HG03095 (cell line): Measurements from ENCODE around the gene RRAD.
"Not testable (repeated sequence)": the region's sequence is repeated elsewhere in the genome, so short reads cannot be mapped to it uniquely, and the experiment has no call there.

ENCODE experiments used
- ATAC-seq: cut with Tn5 transposase; IDR thresholded peaks from one replicate; pipeline ENCODE4 v1.9.1; 2021; ENCODE audit warnings: moderate library complexity; ENCODE audit not compliant: unreplicated experiment

The RRAD gene

GRCh38 chr16:66952430-66953110, 27.2 kb upstream of the RRAD start:
- no peak for ATAC-seq

- ATAC-seq, result no peak
Observed at GRCh38 chr16:66950971-66951790, 25.8 kb upstream of the RRAD start.

GRCh38 chr16:66950437-66950836, 25.1 kb upstream of the RRAD start:
- peak; percentile 41 for ATAC-seq

GRCh38 chr16:66949472-66949871, 24.1 kb upstream of the RRAD start:
- ATAC-seq, result no peak

GRCh38 chr16:66948837-66949225, 23.5 kb upstream of the RRAD start:
- ATAC-seq, result no peak

GRCh38 chr16:66948134-66948836, 22.9 kb upstream of the RRAD start:
- ATAC-seq, result no peak

- ATAC-seq, result peak; percentile 47
Observed at GRCh38 chr16:66947302-66948065, 22.1 kb upstream of the RRAD start.

DNA sequence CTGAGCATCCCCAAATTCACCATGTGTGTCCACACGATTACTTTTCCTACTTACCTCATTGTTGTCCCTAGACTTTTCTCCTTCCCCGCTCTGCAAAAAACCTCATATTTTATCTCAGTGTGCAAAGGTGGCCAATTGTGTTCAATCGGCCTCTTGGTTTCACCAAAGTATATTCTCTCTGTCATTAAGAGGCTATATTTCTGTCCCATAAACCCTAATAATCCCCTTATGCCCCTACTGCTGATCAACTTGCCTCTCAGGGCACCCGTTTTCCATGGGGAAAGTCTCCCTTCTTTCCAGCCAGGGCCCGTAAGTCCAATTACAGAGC, 21.6 kb upstream of the RRAD start:
- no peak for ATAC-seq

GRCh38 chr16:66946541-66946940, 21.2 kb upstream of the RRAD start:
- no peak for ATAC-seq

DNA sequence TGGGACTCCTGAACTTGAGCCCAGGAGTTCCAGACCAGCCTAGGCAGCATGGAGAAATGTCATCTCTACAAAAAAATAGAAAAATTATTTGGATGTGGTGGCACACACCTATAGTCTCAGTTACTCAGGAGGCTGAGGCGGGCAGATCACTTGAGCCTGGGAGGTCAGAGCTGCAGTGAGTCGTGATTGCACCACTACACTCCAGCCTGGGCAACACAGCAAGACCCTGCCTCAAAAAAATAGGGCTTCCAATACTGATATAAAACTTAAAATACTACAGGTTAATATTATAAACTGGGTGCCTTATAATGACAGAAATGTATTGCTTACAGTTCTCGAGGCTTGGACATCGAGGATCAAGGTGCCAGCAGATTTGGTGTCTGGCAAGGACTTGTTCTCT, 20.6 kb upstream of the RRAD start:
- ATAC-seq, result no peak

DNA sequence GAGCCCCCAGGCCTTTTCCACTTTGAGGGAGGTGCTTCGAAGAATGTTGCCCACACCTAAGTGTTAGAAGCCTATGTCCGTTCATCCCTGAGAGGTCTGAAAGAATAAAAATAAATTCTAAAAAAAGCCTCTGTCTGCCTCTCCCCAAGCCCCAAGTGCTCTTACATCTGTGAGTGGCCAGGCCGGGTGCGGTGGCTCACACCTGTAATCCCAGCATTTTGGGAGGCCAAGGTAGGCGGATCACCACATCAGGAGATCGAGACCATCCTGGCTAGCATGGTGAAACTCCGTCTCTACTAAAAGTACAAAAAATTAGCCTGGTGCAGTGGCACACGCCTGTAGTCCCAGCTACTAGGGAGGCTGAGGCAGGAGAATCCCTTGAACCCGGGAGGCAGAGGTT, 19.6 kb upstream of the RRAD start:
- not testable (repeated sequence) for ATAC-seq

- ATAC-seq, result no peak
Observed at GRCh38 chr16:66944054-66944441, 18.7 kb upstream of the RRAD start.

- ATAC-seq, result no peak
Observed at GRCh38 chr16:66943426-66944053, 18.2 kb upstream of the RRAD start.

GRCh38 chr16:66942981-66943380, 17.6 kb upstream of the RRAD start:
- ATAC-seq, result no peak

DNA sequence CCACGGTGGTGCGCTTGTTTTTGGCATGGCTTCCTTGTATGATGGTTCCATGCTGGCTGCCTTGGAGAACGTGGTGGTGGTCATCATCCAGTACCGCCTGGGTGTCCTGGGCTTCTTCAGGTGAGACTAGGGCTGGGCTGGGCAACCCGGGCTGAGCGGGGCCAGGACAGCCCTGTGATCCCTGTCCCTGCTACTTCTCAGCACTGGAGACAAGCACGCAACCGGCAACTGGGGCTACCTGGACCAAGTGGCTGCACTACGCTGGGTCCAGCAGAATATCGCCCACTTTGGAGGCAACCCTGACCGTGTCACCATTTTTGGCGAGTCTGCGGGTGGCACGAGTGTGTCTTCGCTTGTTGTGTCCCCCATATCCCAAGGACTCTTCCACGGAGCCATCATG, 14.9 kb upstream of the RRAD start:
- no peak for ATAC-seq

DNA sequence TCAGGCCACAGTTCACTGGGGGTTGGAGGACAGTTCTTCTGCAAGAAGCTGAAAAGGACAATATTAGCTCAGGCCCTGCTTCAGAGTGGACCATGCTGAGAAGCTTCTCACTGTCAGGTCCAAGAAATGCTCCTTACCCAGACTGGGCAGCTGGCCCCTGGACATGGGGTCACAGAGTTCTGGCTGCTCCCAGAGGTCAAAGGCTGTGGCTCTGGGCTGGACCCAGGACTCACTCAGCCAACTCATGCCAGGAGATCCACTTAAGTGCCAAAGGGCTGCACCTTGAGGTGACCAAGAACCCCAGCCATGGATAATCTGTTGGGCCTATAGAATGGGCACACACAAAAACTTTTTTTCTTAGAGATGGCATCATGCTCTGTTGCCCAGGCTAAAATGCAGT, 14.0 kb upstream of the RRAD start:
- ATAC-seq, result no peak

GRCh38 chr16:66937725-66938337, 12.5 kb upstream of the RRAD start:
- no peak for ATAC-seq

- ATAC-seq, result no peak
Observed at GRCh38 chr16:66936889-66937554, 11.7 kb upstream of the RRAD start.

DNA sequence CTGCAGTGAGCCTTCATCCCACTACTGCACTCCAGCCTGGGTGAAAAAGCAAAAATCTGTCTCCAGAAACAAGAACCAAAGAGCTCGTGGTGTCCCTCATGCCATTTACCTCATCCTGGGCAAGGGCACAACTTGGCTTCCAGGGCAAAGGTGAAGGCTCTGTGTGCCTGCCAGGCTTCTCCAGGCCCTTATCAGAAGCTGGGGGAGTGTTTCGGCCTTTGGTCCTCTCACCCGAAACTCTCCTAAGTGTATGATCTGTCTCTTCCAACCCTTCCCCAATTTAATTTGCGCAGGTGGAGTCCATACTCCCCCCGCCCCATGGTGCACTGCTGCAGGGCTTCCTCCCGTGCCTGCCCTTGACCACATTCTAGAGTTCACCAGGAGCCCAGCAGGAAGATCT, 11.1 kb upstream of the RRAD start:
- no peak for ATAC-seq
